ENCODE measurements around the gene SAFB2. TPM values are rescaled to one million over a fixed set of nuclear protein-coding genes. Genes with fewer than 3 reads are reported as not detected.

Gene SAFB2
- total RNA-seq, 6 donors from 2014 or later: 41.8 to 273 (median 94.5) TPM

DNA sequence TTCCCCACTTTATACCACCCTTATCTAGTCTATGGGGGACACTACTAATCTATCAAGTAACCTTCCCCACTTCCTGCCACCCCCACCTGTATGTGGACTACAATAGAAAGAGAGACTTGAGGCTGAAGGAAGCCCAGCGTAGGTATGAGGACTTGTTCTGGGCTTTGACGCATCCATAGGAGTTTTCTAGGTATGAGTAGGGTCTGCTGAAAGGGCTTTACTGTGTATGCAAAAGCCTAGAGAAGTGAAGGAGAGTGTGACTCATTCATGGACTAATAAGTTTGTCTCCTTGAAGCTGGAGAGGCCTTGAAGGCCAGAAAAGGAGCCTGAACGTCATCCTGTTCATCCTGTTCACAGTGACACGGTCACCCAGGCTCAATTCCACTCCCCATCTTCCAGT, 76.6 kb downstream of the SAFB2 start:
- no peaks in the 10 kb centered on the region for H3K27me3 ChIP-seq
- ATAC-seq (ENCODE audit: low FRiP score in 2 of 2): no peak
- no peak for DNase-seq
- 78 to 85% methylated on average over 4 of the region's 4 CpGs for WGBS, 2 donors
- H3K4me3 ChIP-seq: no peak overlapping the region
- TF ChIP-seq CTCF (IDR thresholded peaks at IDR 0.05) (no peak), POLR2AphosphoS5 (IDR thresholded peaks at IDR 0.05) (no peak), EP300 (IDR thresholded peaks at IDR 0.05) (no peak), POLR2A (IDR thresholded peaks at IDR 0.05) (no peak)
- H3K9me3 ChIP-seq: no peaks in the 10 kb centered on the region
- no peaks in the 10 kb centered on the region for H3K36me3 ChIP-seq
- H3K4me1 ChIP-seq: no peaks in the 10 kb centered on the region
- H3K27ac ChIP-seq: no peak overlapping the region

DNA sequence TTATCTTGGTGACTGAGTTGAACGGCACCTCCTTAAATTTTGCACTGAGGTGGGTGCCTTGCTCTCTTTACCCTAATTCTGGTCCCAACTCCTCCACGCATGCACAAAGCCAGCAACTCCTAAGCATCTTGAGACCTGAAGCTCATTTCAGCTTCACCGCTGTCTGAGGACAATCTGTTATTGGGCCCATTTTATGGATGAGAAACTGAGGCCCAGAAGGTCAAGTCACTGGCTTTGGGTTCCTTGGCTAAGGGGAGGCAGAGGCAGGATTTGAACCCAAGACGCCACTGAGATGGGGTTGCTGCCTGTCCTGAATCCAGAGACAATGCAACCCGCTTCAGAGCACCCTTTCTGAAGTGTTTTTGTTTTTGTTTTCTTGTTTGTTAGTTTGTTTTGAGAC, 77.5 kb downstream of the SAFB2 start:
- Histone ChIP-seq H3K4me3 (no peak overlapping the region), H3K27ac (no peak overlapping the region), H3K9me3 (no peaks in the 10 kb centered on the region), H3K36me3 (no peaks in the 10 kb centered on the region), H3K4me1 (no peaks in the 10 kb centered on the region), H3K27me3 (no peaks in the 10 kb centered on the region)
- DNase-seq (no peak), ATAC-seq (ENCODE audit: low FRiP score in 2 of 2) (no peak)
- no peak for TF ChIP-seq EP300 (IDR thresholded peaks at IDR 0.05)
- no peak for TF ChIP-seq POLR2AphosphoS5 (IDR thresholded peaks at IDR 0.05)
- TF ChIP-seq POLR2A (IDR thresholded peaks at IDR 0.05): no peak
- TF ChIP-seq CTCF (IDR thresholded peaks at IDR 0.05): no peak
- 84 to 86% methylated on average over 5 of the region's 5 CpGs for WGBS, 2 donors

GRCh38 chr19:5542665-5543064, 79.9 kb downstream of the SAFB2 start:
- no peak for ATAC-seq (ENCODE audit: low FRiP score in 2 of 2)
- no peaks in the 10 kb centered on the region for H3K36me3 ChIP-seq
- H3K27ac ChIP-seq: no peak overlapping the region
- WGBS, 2 donors: 34 to 39% methylated on average over 8 of the region's 8 CpGs
- no peak for DNase-seq
- H3K4me3 ChIP-seq: no peak overlapping the region
- no peak for TF ChIP-seq CTCF (IDR thresholded peaks at IDR 0.05)
- no peak for TF ChIP-seq POLR2A (IDR thresholded peaks at IDR 0.05)
- TF ChIP-seq EP300 (IDR thresholded peaks at IDR 0.05): no peak
- TF ChIP-seq POLR2AphosphoS5 (IDR thresholded peaks at IDR 0.05): no peak
- H3K4me1 ChIP-seq: no peaks in the 10 kb centered on the region
- H3K9me3 ChIP-seq: no peaks in the 10 kb centered on the region
- no peaks in the 10 kb centered on the region for H3K27me3 ChIP-seq

- Histone ChIP-seq H3K4me3 (no peak overlapping the region), H3K9me3 (no peaks in the 10 kb centered on the region), H3K27ac (no peak overlapping the region), H3K36me3 (no peaks in the 10 kb centered on the region), H3K4me1 (peaks cover 0 to 4% (median 0%) of the 10 kb centered on the region in 4 donors), H3K27me3 (peaks cover 0 to 4% (median 0%) of the 10 kb centered on the region in 4 donors)
- WGBS, 2 donors: 82 to 88% methylated on average over 1 to 7 of the region's 7 CpGs
- no peak for DNase-seq
- no peak for ATAC-seq (ENCODE audit: low FRiP score in 2 of 2)
- TF ChIP-seq CTCF (IDR thresholded peaks at IDR 0.05) (no peak), EP300 (IDR thresholded peaks at IDR 0.05) (no peak), POLR2A (IDR thresholded peaks at IDR 0.05) (no peak), POLR2AphosphoS5 (IDR thresholded peaks at IDR 0.05) (no peak)
Observed at GRCh38 chr19:5541456-5541855, 81.1 kb downstream of the SAFB2 start.

DNA sequence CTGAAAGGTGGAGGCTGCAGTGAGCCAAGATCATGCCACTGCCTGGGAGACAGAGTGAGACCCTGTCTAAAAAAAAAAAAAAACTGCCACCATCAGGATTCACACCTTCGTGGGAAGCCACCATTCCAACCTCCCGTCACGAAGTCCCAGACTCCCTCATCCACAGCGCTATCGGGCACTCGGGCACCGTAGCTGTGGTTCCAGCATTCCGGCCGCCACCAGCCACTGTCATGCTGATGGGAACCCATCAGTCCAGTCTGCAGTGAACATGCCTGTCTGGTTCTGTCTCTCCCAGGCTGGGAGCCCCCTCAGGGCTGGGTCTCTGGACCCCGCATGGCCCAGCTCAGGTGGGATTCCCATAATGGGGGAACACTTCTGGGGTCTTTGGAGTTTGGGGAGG, 82.4 kb downstream of the SAFB2 start:
- TF ChIP-seq CTCF (IDR thresholded peaks at IDR 0.05) (no peak), POLR2A (IDR thresholded peaks at IDR 0.05) (no peak), POLR2AphosphoS5 (IDR thresholded peaks at IDR 0.05) (no peak), EP300 (IDR thresholded peaks at IDR 0.05) (no peak)

More for the DNA sequence above, 82.4 kb downstream of the SAFB2 start:
- Histone ChIP-seq H3K4me1 (peaks cover 0 to 5% (median 0%) of the 10 kb centered on the region in 4 donors), H3K27ac (no peak overlapping the region), H3K4me3 (no peak overlapping the region), H3K9me3 (peaks cover 1 to 3% (median 3%) of the 10 kb centered on the region in 4 donors), H3K27me3 (peaks cover 0 to 4% (median 0%) of the 10 kb centered on the region in 4 donors), H3K36me3 (no peaks in the 10 kb centered on the region)
- ATAC-seq (ENCODE audit: low FRiP score in 2 of 2) (no peak), DNase-seq (no peak)
- 92 to 94% methylated on average over 10 of the region's 10 CpGs for WGBS, 2 donors
